Measurements from ENCODE around the gene ABL2.
"Not testable (repeated sequence)": the region's sequence is repeated elsewhere in the genome, so short reads cannot be mapped to it uniquely, and the experiment has no call there.

ABL2 gene

DNA sequence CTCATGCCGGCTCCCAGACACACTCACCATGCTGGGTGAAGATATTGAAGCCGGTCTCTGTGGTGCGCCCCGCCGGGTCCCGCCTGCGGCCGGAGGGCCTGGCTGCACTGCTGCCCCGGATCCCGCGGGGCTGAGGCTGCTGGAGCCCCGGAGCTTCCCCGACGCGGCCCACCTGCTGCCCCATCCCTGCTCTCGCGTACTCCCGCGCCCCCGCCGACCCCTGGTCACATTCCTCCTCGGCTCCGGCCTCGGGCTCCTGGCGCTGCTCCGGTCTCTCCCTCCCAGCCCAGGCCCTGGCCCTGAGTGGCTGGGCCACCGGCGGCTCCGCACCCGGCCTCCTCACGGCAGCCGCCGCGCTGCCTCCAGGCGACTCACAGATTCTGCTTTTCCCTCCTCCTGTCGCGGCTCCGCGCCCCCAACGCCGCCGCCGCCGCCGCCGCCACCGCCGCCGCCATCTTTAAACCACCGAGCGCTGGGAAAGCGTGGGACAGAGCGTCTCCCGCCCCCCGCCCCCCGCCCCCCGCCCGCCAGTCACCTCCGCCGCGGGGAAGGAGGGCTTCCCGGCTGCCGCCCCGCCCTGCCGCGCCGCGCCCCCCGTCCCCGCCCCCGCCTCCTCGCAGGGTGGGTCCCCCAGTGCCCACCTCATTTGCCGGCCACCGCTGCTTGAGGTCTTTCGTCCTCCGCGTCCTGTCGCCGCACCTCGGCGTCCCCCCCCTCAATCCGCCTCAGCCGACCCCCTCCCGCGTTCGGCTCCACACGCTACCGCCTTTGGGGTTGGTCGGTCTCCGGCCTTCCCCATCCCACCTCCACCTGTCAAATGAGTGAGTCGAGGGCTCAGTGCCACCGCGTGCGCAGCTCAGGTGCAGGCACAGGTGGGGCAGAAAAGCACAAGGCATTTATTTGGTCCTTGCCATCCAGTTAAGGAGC lies at the start of gene ABL2:
Gene ABL2, minus strand, starts transcription at position 464 of the 927 bp plus-strand sequence. Its CDS starts 280 bp downstream, at position 184.
- peak; percentile 61 for DNase-seq

DNA sequence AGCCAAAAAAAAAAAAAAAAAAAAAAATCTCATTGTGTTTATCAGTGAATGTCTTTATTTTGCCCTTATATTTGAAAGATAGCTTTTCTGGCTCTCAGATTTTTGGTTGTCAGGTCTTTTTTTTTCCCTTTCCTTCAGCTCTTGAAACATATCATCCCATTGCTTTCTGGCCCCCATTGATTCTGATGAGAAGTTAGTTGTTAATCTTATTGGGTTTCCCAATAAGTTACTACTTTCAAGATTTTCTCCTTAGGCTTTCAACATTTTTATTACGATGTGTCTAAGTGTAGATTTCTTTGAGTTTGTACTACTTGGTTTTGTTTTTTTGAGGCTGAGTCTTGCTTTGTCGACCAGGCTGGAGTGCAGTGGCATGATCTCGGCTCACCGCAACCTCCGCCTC lies 49.4 kb upstream of the ABL2 start:
- no peak for DNase-seq

DNA sequence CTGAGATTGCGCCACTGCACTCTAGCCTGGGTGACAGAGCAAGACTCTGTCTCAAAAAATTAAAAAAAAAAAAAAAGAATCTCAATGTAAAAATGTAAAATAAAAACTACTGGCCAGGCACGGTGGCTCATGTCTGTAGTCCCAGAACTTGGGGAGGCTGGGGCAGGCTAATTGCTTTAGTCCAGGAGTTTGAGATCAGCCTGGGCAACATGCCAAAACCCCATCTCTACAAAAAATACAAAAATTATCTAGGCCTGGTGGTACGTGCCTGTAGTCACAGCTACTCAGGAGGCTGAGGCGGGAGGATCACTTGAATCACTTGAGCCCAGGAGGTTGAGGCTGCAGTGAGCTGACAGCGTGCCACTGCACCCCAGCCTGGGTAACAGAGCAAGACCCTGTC lies 44.9 kb upstream of the ABL2 start:
- not testable (repeated sequence) for DNase-seq

DNA sequence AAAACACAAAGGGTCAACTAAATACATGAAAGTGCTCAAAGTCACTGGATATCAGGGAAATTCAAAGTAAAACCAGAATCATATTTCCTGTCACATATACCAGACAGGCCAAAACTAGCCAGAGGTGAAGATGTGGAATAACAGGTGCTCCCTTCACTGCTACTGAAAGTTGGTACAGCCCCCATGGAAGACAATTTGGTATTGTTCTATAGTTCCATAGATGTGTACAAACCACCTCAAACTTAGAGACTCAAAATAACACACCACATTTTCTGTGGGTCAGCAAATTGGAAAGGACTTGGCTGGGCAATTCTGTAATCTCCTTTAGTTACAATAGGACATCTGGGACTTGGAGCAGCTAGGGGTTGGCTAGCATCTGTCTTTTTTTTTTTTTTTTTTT lies 39.6 kb upstream of the ABL2 start:
- no peak for DNase-seq

- DNase-seq: no peak
Observed at GRCh38 chr1:179264507-179264906, 35.0 kb upstream of the ABL2 start.

GRCh38 chr1:179263121-179263520 lies 33.6 kb upstream of the ABL2 start:
- DNase-seq: no peak

GRCh38 chr1:179262183-179262582 lies 32.7 kb upstream of the ABL2 start:
- DNase-seq: no peak

- no peak for DNase-seq
Observed at GRCh38 chr1:179253286-179253972, 24.0 kb upstream of the ABL2 start.

GRCh38 chr1:179252606-179253005 lies 23.1 kb upstream of the ABL2 start:
- DNase-seq: no peak

DNA sequence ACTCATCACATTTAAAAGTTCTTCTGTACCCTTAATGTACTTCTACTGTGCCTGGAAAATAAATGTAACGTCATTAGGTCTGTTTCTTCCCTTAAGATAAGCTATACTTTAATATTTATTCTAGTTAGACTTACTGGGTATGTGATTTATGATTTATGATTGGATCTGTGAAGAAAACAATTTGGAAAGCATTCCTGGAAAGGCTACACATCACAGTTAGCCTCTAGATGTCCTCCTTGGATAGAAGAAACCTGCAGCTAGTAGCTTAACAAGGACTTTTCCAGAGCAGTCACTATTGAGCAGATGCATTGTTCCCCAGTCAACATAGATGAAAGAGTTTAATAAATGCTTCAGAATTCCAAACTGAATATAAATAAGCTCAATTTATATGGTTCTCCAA lies 22.2 kb upstream of the ABL2 start:
- no peak for DNase-seq

DNA sequence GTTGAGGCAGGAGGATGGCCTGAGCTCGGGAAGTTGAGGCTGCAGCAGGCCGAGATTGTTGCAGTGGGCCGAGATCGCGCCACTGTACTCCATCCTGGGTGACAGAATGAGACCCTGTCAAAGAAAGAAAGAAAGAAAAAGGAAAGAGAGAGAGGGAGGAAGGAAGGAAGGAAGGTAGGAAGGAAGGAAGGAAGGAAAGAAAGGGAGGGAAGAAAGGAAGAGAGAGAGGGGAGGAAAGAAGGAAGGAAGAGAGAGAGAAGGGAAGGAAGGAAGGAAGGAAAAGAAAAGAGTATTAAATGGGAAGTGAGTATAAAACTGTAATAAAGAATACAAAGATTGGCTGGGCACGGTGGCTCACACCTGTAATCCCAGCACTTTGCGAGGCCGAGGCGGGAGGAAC lies 18.4 kb upstream of the ABL2 start:
- no peak for DNase-seq

DNA sequence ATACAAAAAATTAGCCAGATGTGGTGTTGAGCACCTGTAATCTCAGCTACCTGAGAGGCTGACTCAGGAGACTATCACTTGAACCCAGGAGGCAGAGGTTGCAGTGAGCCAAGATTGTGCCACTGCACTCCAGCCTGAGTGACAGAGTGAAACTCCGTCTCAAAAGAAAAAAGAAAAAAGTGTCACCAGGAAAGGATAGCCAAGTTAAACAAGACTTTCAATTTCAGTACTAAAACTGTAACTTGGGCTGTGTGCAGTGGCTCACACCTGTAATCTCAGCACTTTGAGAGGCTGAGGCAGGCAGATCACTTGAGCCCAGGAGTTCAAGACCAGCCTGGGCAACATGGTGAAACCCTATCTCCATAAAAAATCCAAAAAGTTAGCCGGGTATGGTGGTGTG lies 15.9 kb upstream of the ABL2 start:
- not testable (repeated sequence) for DNase-seq

DNA sequence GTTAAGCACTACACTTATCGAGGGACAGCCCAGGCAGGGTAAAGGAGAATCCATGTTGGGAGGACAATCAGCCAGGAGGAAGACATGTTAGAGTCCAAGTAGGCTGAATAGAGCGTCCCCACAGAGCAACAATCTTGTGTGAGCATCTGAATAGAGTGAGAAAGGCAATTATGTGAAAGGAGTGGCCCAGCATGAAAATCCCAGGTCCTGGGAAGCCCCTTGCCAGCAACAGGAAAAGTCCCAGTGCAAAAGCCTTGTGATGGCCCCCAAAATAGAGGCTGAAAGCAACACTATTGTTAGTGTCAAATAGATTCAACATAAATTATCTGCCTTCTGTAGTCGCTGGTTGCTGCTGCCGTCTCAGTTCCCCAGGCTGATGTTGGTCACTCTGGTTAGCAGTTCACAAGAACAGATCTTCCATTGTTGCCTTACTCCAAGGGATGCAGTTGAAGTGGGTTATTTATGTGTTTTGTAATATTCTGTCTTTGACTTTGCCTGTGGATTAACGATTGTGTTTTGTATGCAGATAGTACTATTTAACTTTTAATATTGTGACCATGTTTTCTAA lies 12.1 kb upstream of the ABL2 start:
- DNase-seq: no peak

GRCh38 chr1:179237222-179237621 lies 7.7 kb upstream of the ABL2 start:
- DNase-seq: no peak

DNA sequence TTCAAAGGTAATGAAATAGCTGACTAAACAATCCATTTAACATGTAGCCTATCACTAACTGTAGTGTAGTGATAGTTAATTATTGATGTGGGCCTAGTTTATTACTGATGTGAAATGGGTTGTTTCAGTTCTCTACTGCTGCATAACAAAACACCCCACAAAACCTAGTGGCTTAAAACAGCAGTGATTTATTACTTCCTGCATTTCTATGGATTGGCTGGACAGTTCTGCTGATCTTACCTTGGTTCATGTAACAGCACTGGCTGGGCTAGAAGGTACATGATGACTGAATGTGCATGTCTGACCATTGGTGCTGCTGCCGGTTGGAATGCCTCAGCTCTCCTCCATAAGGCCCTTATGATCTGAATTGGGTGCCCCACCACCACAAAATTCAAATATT lies 5.4 kb upstream of the ABL2 start:
- no peak for DNase-seq

DNA sequence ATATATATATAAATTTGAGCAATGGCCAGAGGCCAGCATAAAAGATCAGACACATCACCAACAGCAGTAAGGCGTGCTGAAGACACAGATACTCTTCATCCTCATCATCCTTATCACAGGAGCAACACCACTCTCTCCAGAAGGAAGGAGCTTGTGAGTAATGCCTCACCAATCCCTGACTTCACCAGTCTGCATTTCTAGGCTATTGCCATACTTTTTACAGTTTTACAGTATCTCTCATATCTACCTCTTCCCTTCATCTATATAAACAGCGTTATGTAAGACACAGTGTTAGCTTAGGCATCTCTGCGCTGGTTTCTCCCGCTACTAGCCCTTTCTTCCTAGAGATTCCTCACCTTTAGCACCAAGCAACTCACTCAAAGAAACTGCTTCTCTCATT lies 2.4 kb upstream of the ABL2 start:
- DNase-seq: no peak

DNA sequence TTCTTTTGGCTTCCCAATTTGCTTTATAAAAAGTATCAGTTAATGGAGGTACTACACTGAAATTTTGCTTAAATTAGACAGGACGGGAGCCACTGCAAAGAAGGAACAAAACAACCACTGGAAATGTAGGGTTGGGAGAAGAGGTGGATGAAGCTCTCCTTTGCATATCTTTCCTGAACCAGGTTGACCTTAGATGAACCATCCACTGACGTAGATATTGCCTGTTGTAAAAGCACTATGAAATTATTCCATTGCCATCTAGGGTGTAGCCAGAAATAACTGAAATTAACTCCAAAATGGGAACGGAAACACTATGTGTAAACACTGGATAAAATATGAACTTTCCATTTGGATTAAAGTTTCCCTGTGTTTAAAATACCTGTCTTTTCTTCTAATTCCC lies 1.2 kb upstream of the ABL2 start:
- DNase-seq: no peak

DNA sequence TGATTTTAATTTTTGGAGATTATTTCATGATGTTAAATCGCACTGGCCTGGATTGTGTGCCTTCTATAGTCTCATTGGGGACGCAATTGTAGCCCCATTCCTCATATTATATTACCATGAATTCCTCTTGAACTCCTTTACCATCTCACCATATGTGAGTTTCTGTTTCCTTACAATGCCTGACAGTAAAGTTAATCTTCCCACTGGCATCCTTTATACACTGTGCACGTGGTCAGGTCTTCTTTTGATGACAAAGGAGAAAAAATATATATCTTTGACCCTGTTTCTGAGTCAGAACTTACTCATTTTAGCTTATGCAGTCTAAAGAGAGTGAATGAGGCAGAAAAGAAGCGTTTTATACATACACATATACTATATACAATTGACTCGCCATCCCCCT lies 774 bp upstream of the ABL2 start:
- DNase-seq: no peak

DNA sequence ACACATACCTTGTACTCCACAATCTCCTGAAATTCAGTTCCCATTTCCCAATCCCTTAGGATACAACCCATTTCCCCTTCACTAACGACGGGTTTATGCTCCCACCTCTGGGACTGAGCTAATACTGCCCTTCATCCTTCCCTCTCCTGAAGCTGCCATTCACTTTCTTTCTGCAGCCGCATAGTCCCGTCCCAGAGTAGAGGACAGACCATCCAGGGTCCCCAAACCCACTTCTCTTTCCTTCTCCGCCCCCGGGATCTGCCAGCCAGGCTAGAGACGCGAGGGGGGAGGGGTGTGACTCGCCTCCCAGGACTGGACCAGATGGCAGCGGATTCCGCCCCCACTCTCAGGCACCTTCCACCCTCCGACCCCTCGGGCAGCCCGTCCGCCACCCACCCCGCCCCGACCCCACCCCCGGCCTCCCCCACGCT lies 679 bp downstream of the ABL2 start:
- peak; percentile 37 for DNase-seq

- DNase-seq: no peak
Observed at GRCh38 chr1:179226738-179227137, 2.7 kb downstream of the ABL2 start.

- DNase-seq: not testable (repeated sequence)
Observed at GRCh38 chr1:179224466-179224865, 5.0 kb downstream of the ABL2 start.

- DNase-seq: not testable (repeated sequence)
Observed at GRCh38 chr1:179221121-179221520, 8.4 kb downstream of the ABL2 start.

DNA sequence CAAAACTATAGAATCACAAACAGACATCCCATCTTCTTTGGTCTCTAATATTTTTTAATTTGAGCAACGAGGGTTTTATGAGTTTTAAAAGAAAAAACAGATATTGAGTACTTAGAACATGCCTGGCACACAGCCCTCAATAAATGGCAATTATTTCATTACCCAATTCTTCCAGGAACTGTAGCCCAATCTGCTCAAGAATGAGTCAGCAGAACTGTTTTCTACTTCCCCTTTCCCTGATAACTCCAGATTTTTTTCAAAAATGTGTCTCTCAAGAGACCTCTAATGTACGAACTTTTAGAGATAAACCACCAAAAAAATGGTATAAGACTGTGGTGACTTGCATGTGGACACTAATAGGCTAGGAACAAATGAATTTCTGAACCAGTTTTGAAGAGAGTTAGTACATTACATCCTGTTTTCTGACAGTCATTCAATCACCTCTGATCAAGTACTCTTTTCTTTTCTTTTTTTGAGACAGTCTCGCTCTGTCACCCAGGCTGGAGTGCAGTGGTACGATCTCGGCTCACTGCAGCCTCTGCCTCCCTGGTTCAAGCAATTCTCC lies 11.5 kb downstream of the ABL2 start:
- no peak for DNase-seq

- DNase-seq: not testable (repeated sequence)
Observed at GRCh38 chr1:179213317-179213716, 16.2 kb downstream of the ABL2 start.
